Activated naive CD4-positive, alpha-beta T cell (primary cell): Measurements from ENCODE around the gene MGLL.

Experiments
- DNase-seq, 4 experiments: peaks; one replicate each; lab custom pipeline; 2025; lab: John Stamatoyannopoulos, UW

Gene MGLL

GRCh38 chr3:127834771-127835170, 12.5 kb upstream of the MGLL start:
- DNase-seq = no peak

- no peak for DNase-seq
Measured at GRCh38 chr3:127833281-127834032, 11.1 kb upstream of the MGLL start.

- no peak for DNase-seq
Measured at GRCh38 chr3:127831723-127832172, 9.4 kb upstream of the MGLL start.

- DNase-seq = no peak
Measured at GRCh38 chr3:127829537-127829936, 7.2 kb upstream of the MGLL start.

- DNase-seq = no peak
Measured at GRCh38 chr3:127827808-127828207, 5.5 kb upstream of the MGLL start.

GRCh38 chr3:127825756-127826155, 3.4 kb upstream of the MGLL start:
- DNase-seq = no peak

GRCh38 chr3:127824151-127824825, 2.0 kb upstream of the MGLL start:
- DNase-seq = no peak

GRCh38 chr3:127823426-127823857, 1.1 kb upstream of the MGLL start:
- no peak for DNase-seq

- no peak for DNase-seq
Measured at GRCh38 chr3:127822682-127823425, 539 bp upstream of the MGLL start.

GRCh38 chr3:127821394-127821793, 921 bp downstream of the MGLL start:
- DNase-seq = no peak

- DNase-seq = no peak
Measured at GRCh38 chr3:127820826-127821313, 1.4 kb downstream of the MGLL start.

- no peak for DNase-seq
Measured at GRCh38 chr3:127820221-127820825, 2.0 kb downstream of the MGLL start.

- DNase-seq = no peak
Measured at GRCh38 chr3:127819656-127820055, 2.7 kb downstream of the MGLL start.

GRCh38 chr3:127819086-127819485, 3.2 kb downstream of the MGLL start:
- DNase-seq = no peak

- DNase-seq = no peak
Measured at GRCh38 chr3:127817406-127817841, 4.9 kb downstream of the MGLL start.

GRCh38 chr3:127816783-127817405, 5.4 kb downstream of the MGLL start:
- no peak for DNase-seq

- no peak for DNase-seq
Measured at GRCh38 chr3:127815641-127816605, 6.4 kb downstream of the MGLL start.

GRCh38 chr3:127815001-127815400, 7.3 kb downstream of the MGLL start:
- DNase-seq = no peak

GRCh38 chr3:127814325-127814781, 8.0 kb downstream of the MGLL start:
- DNase-seq = no peak

GRCh38 chr3:127812151-127812550, 10.2 kb downstream of the MGLL start:
- no peak for DNase-seq
